ENCODE measurements around the gene BRINP2. TPM values are rescaled to one million over a fixed set of nuclear protein-coding genes. Genes with fewer than 3 reads are reported as not detected.

BRINP2 gene
- total RNA-seq, 4 donors from 2014 or later: 0.26 to 0.42 TPM; not detected in 2

DNA sequence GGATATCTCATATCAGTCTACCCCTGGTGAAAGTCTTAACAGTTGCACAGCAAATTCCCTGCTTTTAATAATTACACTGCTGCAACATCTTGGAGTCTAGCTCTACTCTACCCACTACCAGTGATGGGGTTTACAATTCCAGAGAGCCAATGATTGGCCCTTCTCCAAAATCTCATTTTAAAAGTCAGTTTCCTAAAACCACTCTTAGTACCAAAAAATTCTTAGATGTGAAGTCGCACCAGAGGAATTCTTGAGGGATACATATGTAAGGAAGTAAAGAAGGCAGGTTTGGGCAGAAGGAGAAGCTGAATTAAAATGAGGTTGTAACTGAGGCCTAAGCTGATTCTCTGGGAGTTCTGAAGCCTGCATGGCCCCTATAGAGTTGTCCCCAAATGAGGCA is 129.7 kb downstream of the BRINP2 start:
- no peak for DNase-seq (ENCODE audit: low spot score in 2 of 2)
- intact Hi-C loops (cut with DNase I; ENCODE audit: low total_unique reads): no loop called here
- TF ChIP-seq POLR2A (IDR thresholded peaks at IDR 0.05): no peak
- TF ChIP-seq, protein P1, sequence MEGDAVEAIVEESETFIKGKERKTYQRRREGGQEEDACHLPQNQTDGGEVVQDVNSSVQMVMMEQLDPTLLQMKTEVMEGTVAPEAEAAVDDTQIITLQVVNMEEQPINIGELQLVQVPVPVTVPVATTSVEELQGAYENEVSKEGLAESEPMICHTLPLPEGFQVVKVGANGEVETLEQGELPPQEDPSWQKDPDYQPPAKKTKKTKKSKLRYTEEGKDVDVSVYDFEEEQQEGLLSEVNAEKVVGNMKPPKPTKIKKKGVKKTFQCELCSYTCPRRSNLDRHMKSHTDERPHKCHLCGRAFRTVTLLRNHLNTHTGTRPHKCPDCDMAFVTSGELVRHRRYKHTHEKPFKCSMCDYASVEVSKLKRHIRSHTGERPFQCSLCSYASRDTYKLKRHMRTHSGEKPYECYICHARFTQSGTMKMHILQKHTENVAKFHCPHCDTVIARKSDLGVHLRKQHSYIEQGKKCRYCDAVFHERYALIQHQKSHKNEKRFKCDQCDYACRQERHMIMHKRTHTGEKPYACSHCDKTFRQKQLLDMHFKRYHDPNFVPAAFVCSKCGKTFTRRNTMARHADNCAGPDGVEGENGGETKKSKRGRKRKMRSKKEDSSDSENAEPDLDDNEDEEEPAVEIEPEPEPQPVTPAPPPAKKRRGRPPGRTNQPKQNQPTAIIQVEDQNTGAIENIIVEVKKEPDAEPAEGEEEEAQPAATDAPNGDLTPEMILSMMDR (IDR thresholded peaks at IDR 0.05): no peak
- no peak overlapping the region for H3K4me3 ChIP-seq (ENCODE audit: low read depth, poor library complexity, severe bottlenecking)
- WGBS, 2 donors: 95 to 100% methylated on average over 1 of the region's 1 CpG

DNA sequence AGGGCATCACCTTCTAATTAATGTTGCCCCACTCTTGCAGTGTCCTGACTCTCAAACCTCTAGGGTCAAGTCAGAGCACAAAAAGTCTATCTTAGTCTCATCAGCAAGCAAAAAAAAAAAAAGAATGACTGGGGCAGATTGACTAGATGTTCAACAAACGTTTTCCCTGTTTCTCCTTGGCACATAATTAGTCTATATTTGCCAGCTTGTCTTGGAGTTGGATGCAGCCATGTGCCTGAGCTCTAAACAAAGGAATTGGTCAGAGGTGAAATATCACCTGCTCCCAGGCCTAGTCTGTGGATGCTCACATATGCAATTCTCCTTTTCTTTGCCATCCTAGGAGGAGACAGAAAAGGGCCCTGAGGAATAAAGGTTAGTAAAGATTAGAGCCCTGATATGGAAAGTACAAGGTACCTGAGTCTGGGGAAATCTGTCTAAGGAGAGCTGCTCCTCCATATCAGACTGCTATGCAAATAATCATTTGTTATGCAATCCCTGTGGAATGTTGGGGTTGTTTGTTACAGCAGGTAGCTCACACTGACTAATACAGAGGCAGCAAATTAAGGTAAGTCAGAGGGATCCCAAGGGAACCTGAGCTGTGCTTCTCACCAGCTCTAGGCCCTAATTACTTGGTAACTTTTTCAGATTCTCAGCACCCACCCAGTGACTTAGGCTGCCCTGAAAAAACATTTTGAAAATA is 130.8 kb downstream of the BRINP2 start:
- no peak for DNase-seq (ENCODE audit: low spot score in 2 of 2)
- intact Hi-C loops (cut with DNase I; ENCODE audit: low total_unique reads): no loop called here
- no peak for TF ChIP-seq POLR2A (IDR thresholded peaks at IDR 0.05)
- TF ChIP-seq, protein P1 (IDR thresholded peaks at IDR 0.05): no peak
- no peak overlapping the region for H3K4me3 ChIP-seq (ENCODE audit: low read depth, poor library complexity, severe bottlenecking)
- WGBS, 2 donors: 9 to 24% methylated on average over 1 of the region's 1 CpG

DNA sequence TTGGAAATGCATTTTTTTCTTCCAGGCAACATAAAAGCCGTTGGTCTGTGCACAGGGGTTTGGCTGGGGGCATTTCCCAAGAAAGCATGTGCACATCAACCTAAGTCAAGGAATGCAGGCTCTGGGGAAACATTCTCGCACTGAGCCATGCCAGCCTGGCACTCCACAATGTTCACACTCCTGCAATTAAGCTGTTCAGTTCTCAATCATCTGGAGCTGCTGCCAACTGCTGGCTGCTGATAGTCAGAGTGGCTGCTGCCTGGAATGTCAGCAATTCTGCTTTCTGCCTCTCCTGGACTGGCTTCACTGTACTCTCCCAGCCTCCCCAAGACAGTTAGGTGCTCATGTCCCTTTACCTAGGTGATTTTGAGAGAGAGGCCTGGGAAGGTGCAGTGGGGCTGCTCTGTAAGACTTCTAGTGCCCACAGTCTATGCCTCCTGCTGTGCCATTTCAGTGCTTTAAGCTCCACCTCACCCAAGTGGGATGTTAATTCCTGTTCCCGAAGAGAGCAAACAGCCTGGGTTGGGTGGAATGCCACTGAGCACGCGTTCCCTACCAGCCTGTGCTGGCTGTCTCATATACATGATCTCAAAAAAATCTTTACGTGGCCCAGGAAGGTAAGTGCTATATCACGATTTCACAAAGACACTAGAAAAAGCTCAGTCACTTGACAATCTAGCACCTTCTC is 131.7 kb downstream of the BRINP2 start:
- WGBS, 2 donors: 50% methylated on average over 7 of the region's 7 CpGs
- DNase-seq (ENCODE audit: low spot score in 2 of 2): no peak
- H3K4me3 ChIP-seq (ENCODE audit: low read depth, poor library complexity, severe bottlenecking): no peak overlapping the region
- intact Hi-C loops (cut with DNase I; ENCODE audit: low total_unique reads): no loop called here
- TF ChIP-seq POLR2A (IDR thresholded peaks at IDR 0.05): no peak
- TF ChIP-seq, protein P1 (IDR thresholded peaks at IDR 0.05): no peak

DNA sequence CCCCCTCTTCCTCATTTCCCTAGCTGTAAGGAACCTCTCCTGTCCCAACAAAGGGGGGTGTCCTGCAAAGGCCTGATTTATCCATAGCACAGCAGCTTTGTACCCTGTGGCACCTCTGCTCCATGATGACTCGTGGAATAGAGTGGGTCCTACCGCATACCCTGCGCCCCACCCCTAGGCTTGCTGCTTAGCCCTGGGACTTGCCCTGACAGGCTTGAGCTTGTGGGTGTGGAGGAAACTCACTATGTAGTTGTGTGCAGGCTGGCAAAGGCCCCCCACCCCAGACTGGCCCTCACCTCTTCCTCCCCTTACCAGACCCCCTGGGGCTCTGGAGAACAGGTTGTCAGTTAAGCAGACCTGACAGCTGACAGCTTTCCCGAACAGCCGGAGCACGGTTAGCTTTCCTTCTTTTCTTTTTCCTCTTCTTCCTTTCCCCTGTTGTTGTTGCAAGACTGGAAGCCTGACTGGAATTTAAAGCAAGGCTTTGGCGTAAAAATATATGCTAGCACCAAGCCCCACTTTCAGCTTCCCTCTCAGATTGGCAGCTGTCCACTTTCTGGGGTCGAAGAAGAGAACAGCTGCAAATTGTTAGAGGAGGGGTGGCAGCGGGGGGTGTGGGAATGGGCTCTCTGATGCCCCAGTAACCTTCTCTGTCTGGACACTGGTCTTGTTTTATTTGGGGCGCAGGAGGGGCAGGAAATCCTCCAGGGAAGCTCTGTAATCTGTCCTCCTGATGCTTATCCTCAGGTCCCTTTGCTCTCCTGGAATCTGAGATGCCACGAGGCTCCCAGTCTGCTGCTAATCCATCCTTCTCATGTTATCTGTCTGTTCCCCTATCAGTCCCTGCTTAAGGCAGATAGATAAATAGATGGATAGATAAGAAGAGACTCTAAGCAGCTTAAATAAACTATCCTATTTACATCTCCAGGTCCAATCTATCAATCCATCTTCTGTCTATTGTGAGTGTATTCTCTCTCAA is 134.6 kb downstream of the BRINP2 start:
- DNase-seq (ENCODE audit: low spot score in 2 of 2): no peak
- no peak overlapping the region for H3K4me3 ChIP-seq (ENCODE audit: low read depth, poor library complexity, severe bottlenecking)
- TF ChIP-seq POLR2A (IDR thresholded peaks at IDR 0.05): no peak
- TF ChIP-seq, protein P1 (IDR thresholded peaks at IDR 0.05): no peak
- WGBS, 2 donors: 36 to 39% methylated on average over 11 of the region's 11 CpGs
- intact Hi-C loops (cut with DNase I; ENCODE audit: low total_unique reads): no loop called here

DNA sequence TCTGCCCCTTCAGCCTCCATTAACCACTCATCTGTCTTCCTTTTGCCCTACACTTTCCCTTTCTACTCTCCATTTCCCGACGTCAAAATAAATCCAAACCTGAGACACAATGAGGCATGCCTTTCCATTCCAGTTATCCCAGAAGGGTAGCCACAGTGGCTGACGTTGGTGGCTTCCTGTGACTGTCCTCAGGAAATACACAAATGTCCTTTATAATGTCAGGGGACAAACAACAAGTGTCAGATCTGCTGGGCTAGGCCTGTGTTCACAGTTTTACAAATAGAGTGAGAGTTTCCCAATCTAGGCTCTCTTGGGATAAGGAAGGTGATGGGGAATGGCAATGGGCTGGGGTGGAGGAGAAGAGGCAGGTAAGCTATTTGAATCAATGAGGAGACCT is 135.3 kb downstream of the BRINP2 start:
- no peak overlapping the region for H3K4me3 ChIP-seq (ENCODE audit: low read depth, poor library complexity, severe bottlenecking)
- intact Hi-C loops (cut with DNase I; ENCODE audit: low total_unique reads): no loop called here
- WGBS, 2 donors: 53 to 56% methylated on average over 3 of the region's 3 CpGs
- TF ChIP-seq, protein P1 (IDR thresholded peaks at IDR 0.05): no peak
- TF ChIP-seq POLR2A (IDR thresholded peaks at IDR 0.05): no peak
- DNase-seq (ENCODE audit: low spot score in 2 of 2): no peak
